Aorta (tissue), 5 donors: ENCODE data around the gene CHCHD5. TPM values are rescaled to one million over a fixed set of nuclear protein-coding genes. Genes with fewer than 3 reads are reported as not detected.
A peak's percentile ranks its signal among the peaks of the same experiment; 100 is the strongest.

ENCODE experiments used
- ATAC-seq: fragments of 200-7000 bp; cut with Tn5 transposase; one replicate; pipeline ENCODE4 v1.9.1; 2022; ENCODE audit warnings: moderate library complexity; ENCODE audit not compliant: low FRiP score
- DNase-seq, 2 donors: peaks; one replicate each; pipeline ENCODE4 v3.0.0-alpha.2; 2020
- H3K27ac ChIP-seq, 2 donors: one replicate each; pipeline ENCODE4 v1.5.1; 2013; ENCODE audit warnings: low read length in 2 of 2, mild to moderate bottlenecking in 2 of 2, moderate library complexity in 2 of 2, control low read depth in 1 of 2, inconsistent platforms in 1 of 2, low read depth in 1 of 2
- H3K27me3 ChIP-seq, 2 donors: one replicate each; pipeline ENCODE4 v1.6.1; 2013; ENCODE audit warnings: control low read depth in 1 of 2, low read length in 1 of 2, mild to moderate bottlenecking in 1 of 2, moderate library complexity in 1 of 2; ENCODE audit not compliant: insufficient read depth in 2 of 2, control insufficient read depth in 1 of 2
- H3K36me3 ChIP-seq, 2 donors: one replicate each; pipeline ENCODE4 v1.6.1; 2013; ENCODE audit warnings: control low read depth in 1 of 2, low read length in 1 of 2, mild to moderate bottlenecking in 1 of 2; ENCODE audit not compliant: insufficient read depth in 2 of 2, control insufficient read depth in 1 of 2
- H3K4me1 ChIP-seq, 2 donors: one replicate each; pipeline ENCODE4 v1.6.1; 2013; ENCODE audit warnings: low read length in 2 of 2, control low read depth in 1 of 2, mild to moderate bottlenecking in 1 of 2, moderate library complexity in 1 of 2; ENCODE audit not compliant: insufficient read depth in 2 of 2, control insufficient read depth in 1 of 2
- H3K4me3 ChIP-seq, 2 donors: one replicate each; pipeline ENCODE4 v1.5.1; 2013; ENCODE audit warnings: low read length in 2 of 2, control low read depth in 1 of 2, mild to moderate bottlenecking in 1 of 2
- H3K9me3 ChIP-seq: one replicate; pipeline ENCODE4 v1.6.1; 2013; ENCODE audit warnings: mild to moderate bottlenecking, low read length; ENCODE audit not compliant: control insufficient read depth
- WGBS, 2 donors: extraction: QIAGEN DNeasy Blood & Tissue Kit; methylation state at CpG; one replicate each; pipeline ENCODE4 v1.1.7; 2013; 5-methylcytosine and 5-hydroxymethylcytosine counted together
- intact Hi-C, 2 donors: fragments of 100-400 bp; cut with DNase I; formaldehyde crosslinking; loops; one replicate each; pipeline versions ENCODE4 v1.14.2 to v1.15.0; 2022
- polyA plus RNA-seq, 2 donors: library from polyadenylated mRNA; stranded (reverse); fragments of 200-250 nt; gene quantifications; one replicate each; pipeline ENCODE4 v1.2.3, GENCODE V29; 2013
- total RNA-seq, 2 donors: library from RNA; stranded (reverse); fragmentation: NEBNext Ultra II Directional; extraction: Animal tissue kit (Norgen Biotek cat#: 25700); gene quantifications; one replicate each; pipeline ENCODE4 v1.2.1, GENCODE V29; 2021
- donor health status: healthy with polysubstance abuse.
- donor health status: Bipolar disorder and iron deficiency.
- donor health status: DM: no; HTN: no; CAD: no.
- donor health status: DM: no; HTN: no; CAD: no.
- donor health status: DM: yes; HTN: yes; CAD: no.

CHCHD5 gene
- total and polyA plus RNA-seq, 4 donors = 19.0 to 32.0 (median 23.4) TPM

DNA sequence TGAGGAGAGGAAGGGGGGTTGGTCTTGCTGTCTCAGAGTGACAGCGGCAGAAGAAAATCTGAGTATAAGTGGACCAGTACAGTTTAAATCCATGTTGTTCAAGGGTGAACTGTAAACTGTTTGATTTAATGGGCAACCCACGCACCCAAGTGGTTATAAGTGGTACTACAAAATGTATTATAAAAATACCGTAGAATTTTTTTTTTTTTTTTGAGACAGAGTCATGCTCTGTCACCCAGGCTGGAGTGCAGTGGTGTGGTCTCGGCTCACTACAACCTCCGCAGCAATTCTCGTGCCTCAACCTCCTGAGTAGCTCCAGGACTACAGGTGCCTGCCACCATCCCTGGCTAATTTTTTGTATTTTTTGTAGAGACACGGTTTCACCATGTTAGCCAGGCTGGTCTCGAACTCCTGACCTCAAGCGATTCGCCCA lies 2.1 kb upstream of the CHCHD5 start:
- ATAC-seq (no peak), DNase-seq (no peak)
- no peaks in the 10 kb centered on the region for H3K36me3 ChIP-seq
- H3K4me3 ChIP-seq = no peak overlapping the region
- peaks cover 0 to 2% of the 10 kb centered on the region in 2 donors for H3K4me1 ChIP-seq
- intact Hi-C loops = loop anchor here (5.0 to 10.0 kb wide), 4 partner anchors 40 to 100 kb away; partner anchors contain the start of genes TTL (in 2 of the 2), POLR1B (in 1 of the 2) and SLC20A1 (in 1 of the 2)
- H3K27me3 ChIP-seq = no peaks in the 10 kb centered on the region
- no peaks in the 10 kb centered on the region for H3K9me3 ChIP-seq
- no peak overlapping the region for H3K27ac ChIP-seq
- WGBS, 2 donors = 39 to 40% methylated on average over 10 of the region's 10 CpGs

DNA sequence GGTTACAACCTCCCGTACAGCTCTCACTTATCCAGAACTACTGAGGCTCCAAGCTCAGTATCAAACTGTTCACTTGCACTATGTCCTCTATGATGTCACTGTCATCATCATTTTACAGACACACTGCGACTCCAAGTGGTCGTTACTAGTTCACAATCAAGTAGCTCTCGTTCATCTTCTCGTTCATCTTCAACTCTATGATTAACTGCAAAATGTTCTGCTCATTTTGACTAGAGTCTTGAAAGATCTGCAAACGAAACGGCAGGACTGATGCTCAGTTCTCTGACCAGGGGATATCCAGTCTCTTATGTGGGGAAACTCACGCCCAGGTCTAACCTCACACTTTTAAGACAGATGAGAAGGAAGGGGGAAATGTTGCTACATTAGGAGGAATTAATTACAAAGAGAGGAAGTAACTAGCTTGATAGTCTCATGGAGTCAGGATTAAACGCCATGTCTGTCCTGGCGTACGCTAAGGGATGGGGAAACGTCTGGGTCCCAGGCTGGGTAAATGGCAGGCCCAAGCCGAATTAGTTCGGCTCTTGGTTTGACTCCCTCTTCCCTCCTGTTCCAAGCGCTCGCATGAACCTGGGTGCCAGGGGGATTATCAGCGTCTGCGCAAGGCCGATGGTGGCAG lies 794 bp upstream of the CHCHD5 start:
- Histone ChIP-seq H3K27ac (peak overlapping the region in 1 of 2 donors; percentile 83), H3K36me3 (no peaks in the 10 kb centered on the region), H3K4me1 (peaks cover 0 to 2% of the 10 kb centered on the region in 2 donors), H3K27me3 (no peaks in the 10 kb centered on the region), H3K4me3 (peak overlapping the region; percentile 35 to 83), H3K9me3 (no peaks in the 10 kb centered on the region)
- intact Hi-C loops = loop anchor here (1.0 to 10.0 kb wide), 5 partner anchors 41 to 101 kb away; partner anchors contain the start of genes SLC20A1 (in 2 of the 2), TTL (in 2 of the 2) and POLR1B (in 1 of the 2)
- no peak for DNase-seq
- no peak for ATAC-seq
- 37 to 40% methylated on average over 19 of the region's 19 CpGs for WGBS, 2 donors

DNA sequence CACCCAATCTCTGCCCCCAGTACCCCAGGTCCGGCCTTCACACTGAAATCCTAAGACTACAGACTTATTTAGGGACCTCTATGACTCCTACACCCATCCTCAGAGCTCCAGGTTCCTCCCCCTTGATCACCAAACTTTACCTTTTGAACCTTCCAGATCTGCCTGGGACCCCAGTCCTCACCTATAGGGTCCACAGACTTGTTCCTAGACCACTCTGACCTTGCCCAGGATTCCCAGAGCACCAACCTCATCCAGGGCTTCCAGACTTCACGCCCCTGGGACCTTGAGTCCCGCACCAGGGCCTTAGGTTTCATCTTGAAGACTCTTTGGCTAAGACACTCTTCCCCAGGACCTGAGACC lies 462 bp downstream of the CHCHD5 start:
- H3K9me3 ChIP-seq = no peaks in the 10 kb centered on the region
- H3K4me3 ChIP-seq = peak overlapping the region; percentile 19 to 33
- no peaks in the 10 kb centered on the region for H3K36me3 ChIP-seq
- ATAC-seq (no peak), DNase-seq (no peak)
- no peaks in the 10 kb centered on the region for H3K27me3 ChIP-seq
- intact Hi-C loops = loop anchor here (1.0 to 10.0 kb wide), 5 partner anchors 43 to 103 kb away; partner anchors contain the start of genes SLC20A1 (in 2 of the 2), TTL (in 2 of the 2) and POLR1B (in 1 of the 2)
- WGBS, 2 donors = 63 to 65% methylated on average over 3 of the region's 3 CpGs
- peak overlapping the region in 1 of 2 donors; percentile 83 for H3K27ac ChIP-seq
- H3K4me1 ChIP-seq = peaks cover 0 to 2% of the 10 kb centered on the region in 2 donors

DNA sequence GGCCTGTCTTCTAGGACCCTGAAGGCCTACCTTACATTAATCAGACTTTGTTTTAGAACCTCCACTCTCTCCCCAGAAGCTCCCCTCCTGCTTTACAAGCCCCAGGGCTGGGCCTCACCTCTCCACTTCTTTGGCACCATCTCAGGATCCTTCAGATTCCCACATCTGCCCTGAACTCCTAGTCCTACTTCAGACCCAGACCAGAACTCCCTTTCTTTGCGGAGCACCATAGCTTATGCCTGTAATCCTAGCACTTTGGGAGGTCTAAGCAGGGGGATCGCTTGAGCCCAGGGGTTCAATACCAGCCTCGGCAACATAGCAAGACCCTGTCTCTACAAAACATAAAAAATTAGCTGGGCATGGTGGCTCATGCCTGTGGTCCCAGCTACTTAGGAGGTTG lies 991 bp downstream of the CHCHD5 start:
- ATAC-seq (no peak), DNase-seq (no peak)
- intact Hi-C loops = loop anchor here (10.0 kb wide), 2 partner anchors 59 to 101 kb away; partner anchors contain the start of genes SLC20A1 (in 1 of the 2) and TTL (in 1 of the 2)
- H3K4me3 ChIP-seq = no peak overlapping the region
- WGBS, 2 donors = 97 to 98% methylated on average over 3 of the region's 3 CpGs
- H3K27me3 ChIP-seq = no peaks in the 10 kb centered on the region
- no peaks in the 10 kb centered on the region for H3K36me3 ChIP-seq
- H3K9me3 ChIP-seq = no peaks in the 10 kb centered on the region
- H3K4me1 ChIP-seq = peaks cover 0 to 2% of the 10 kb centered on the region in 2 donors
- peak overlapping the region in 1 of 2 donors; percentile 83 for H3K27ac ChIP-seq

DNA sequence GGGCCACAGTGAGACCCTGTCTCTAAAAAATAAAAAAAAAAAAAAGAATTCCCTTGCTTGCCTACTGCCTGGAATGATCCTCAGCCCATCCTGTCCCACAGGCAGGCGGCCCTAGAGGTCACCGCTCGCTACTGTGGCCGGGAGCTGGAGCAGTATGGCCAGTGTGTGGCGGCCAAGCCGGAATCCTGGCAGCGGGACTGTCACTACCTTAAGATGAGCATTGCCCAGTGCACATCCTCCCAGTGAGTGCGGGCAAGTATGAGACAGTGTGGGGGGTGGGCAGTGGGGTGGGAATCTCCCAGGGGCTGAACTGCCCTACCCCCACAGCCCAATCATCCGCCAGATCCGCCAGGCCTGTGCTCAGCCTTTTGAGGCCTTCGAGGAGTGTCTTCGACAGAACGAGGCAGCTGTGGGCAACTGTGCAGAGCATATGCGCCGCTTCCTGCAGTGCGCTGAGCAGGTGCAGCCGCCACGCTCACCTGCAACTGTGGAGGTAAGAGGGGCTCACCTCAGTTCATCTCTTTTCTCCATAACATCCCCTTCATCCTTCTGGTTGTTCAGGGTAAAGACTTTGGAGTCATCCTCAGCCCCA lies 1.6 kb downstream of the CHCHD5 start:
- no peak for ATAC-seq
- 97 to 99% methylated on average over 18 of the region's 18 CpGs for whole genome bisulfite sequencing, 2 donors
- Histone ChIP-seq H3K27ac (no peak overlapping the region), H3K4me3 (no peak overlapping the region), H3K4me1 (peaks cover 0 to 2% of the 10 kb centered on the region in 2 donors), H3K27me3 (no peaks in the 10 kb centered on the region), H3K9me3 (no peaks in the 10 kb centered on the region), H3K36me3 (no peaks in the 10 kb centered on the region)
- intact Hi-C loops = loop anchor here (10.0 kb wide), 2 partner anchors 59 to 101 kb away; partner anchors contain the start of genes SLC20A1 (in 1 of the 2) and TTL (in 1 of the 2)
- DNase-seq = no peak

DNA sequence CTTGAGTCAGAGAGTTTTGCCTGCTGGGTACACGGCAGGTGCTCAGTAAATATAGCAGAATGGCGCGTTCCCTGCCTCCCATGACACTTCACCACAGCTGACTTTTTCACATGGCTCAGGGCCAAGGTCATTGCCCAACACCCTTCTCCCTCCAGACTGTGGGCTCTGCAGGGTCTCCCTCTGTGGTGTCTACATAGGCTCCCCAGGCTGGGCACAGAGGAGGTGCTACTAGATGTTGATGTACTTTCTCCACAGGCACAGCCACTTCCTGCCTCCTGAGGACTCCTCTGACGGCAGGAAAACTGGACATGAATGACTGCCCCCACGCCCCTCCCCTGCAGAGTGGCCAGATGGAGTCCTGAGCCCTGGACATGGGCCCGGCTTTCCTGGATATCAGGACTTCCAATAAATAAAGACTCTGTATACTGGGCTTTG lies 4.2 kb downstream of the CHCHD5 start:
- Histone ChIP-seq H3K9me3 (no peaks in the 10 kb centered on the region), H3K4me1 (no peaks in the 10 kb centered on the region), H3K36me3 (no peaks in the 10 kb centered on the region), H3K27ac (no peak overlapping the region), H3K27me3 (no peaks in the 10 kb centered on the region), H3K4me3 (no peak overlapping the region)
- ATAC-seq (no peak), DNase-seq (no peak)
- WGBS, 2 donors = 82 to 90% methylated on average over 6 of the region's 6 CpGs
- intact Hi-C loops = loop anchor here (10.0 kb wide), 2 partner anchors 56 to 104 kb away; partner anchors contain the start of genes SLC20A1 (in 1 of the 2) and TTL (in 1 of the 2)

DNA sequence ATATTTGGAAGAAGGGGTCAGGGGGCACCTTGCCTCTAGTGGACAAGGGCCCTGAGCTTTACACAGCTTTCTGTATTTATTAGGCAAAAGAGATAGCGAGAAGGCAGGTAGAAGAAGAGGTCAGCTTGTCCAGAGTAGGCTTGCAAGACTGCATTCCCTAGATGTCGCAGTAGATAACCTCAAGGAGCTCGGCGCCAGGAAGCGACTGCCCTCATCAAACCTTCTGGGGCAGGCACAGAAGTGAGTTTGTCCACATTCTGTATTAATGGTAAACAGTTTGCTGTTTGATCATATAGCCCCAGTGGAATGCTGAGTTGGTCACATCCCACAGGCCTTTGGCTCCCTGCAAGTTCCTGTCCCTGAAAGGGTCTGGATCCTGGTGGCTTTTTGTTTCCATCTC lies 7.0 kb downstream of the CHCHD5 start:
- H3K36me3 ChIP-seq = no peaks in the 10 kb centered on the region
- intact Hi-C loops = no loop called here
- 93 to 99% methylated on average over 5 of the region's 5 CpGs for WGBS, 2 donors

DNA sequence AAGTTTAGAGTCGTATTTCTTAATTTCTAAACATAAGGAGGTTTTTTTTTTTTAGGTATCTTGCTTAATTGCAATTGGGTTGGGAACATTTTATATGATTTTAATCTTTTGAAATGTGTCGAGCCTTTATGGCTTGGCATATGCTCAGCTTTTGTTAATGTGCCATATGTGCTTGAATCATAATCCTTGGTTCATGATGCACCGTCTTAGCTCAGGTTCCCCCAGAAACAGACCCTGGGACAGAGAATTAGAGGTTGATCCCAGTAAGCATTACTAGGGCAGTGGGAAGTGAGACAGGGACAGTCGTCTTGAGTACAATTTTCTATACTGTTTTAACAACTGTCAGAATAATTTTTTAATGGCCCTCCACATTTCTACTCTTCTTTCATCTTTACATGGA lies 9.3 kb downstream of the CHCHD5 start:
- DNase-seq (no peak), ATAC-seq (no peak)
- intact Hi-C loops = no loop called here
- WGBS, 2 donors = 85 to 89% methylated on average over 4 of the region's 4 CpGs
- Histone ChIP-seq H3K4me3 (no peak overlapping the region), H3K36me3 (no peaks in the 10 kb centered on the region), H3K27me3 (no peaks in the 10 kb centered on the region), H3K27ac (no peak overlapping the region), H3K9me3 (no peaks in the 10 kb centered on the region), H3K4me1 (no peaks in the 10 kb centered on the region)

More for the DNA sequence above, 7.0 kb downstream of the CHCHD5 start:
- Histone ChIP-seq H3K9me3 (no peaks in the 10 kb centered on the region), H3K27ac (no peak overlapping the region), H3K4me1 (no peaks in the 10 kb centered on the region), H3K4me3 (no peak overlapping the region), H3K27me3 (no peaks in the 10 kb centered on the region)
- ATAC-seq = no peak
- no peak for DNase-seq
